GM21529 (cell line): ENCODE results near the gene RNU6-8.

ENCODE experiments used
- ATAC-seq: cut with Tn5 transposase; IDR thresholded peaks from one replicate; pipeline ENCODE4 v1.9.1; 2021; ENCODE audit not compliant: unreplicated experiment

Gene RNU6-8

GRCh38 chr14:32166029-32166428 is 37.0 kb downstream of the RNU6-8 start:
- ATAC-seq, result peak; percentile 40
